Stomach smooth muscle (tissue), 2 donors: ENCODE data around the gene CA5A.

Experiments used
- H3K27ac ChIP-seq: one replicate; pipeline ENCODE4 v1.7.0; 2013; ENCODE audit warnings: mild to moderate bottlenecking, low read length, inconsistent platforms
- H3K27me3 ChIP-seq, 2 donors: one replicate each; pipeline ENCODE4 v1.7.0; 2013; ENCODE audit warnings: low read length in 2 of 2; ENCODE audit not compliant: insufficient read depth in 2 of 2, control insufficient read depth in 1 of 2
- H3K36me3 ChIP-seq, 2 donors: one replicate each; pipeline ENCODE4 v1.7.0; 2013; ENCODE audit warnings: low read length in 2 of 2; ENCODE audit not compliant: control insufficient read depth in 2 of 2, insufficient read depth in 2 of 2
- H3K4me1 ChIP-seq: one replicate; pipeline ENCODE4 v1.7.0; 2013; ENCODE audit warnings: low read length; ENCODE audit not compliant: control insufficient read depth, insufficient read depth
- H3K4me3 ChIP-seq, 2 donors: one replicate each; pipeline ENCODE4 v1.7.0; 2013; ENCODE audit warnings: low read length in 2 of 2
- H3K9ac ChIP-seq, 2 donors: one replicate each; pipeline ENCODE4 v1.7.0; 2013; ENCODE audit warnings: low read length in 2 of 2, mild to moderate bottlenecking in 1 of 2
- H3K9me3 ChIP-seq, 2 donors: one replicate each; pipeline ENCODE4 v1.7.0; 2013; ENCODE audit warnings: low read length in 2 of 2; ENCODE audit not compliant: control insufficient read depth in 2 of 2
- donor health status: healthy.
- donor health status: Pancreatic carcinoma.

Gene CA5A

GRCh38 chr16:87963400-87963799 is 27.1 kb upstream of the CA5A start:
- Histone ChIP-seq H3K27me3 (no peaks in the 10 kb centered on the region), H3K27ac (no peak overlapping the region), H3K4me1 (peaks cover 15% of the 10 kb centered on the region), H3K9me3 (no peaks in the 10 kb centered on the region), H3K4me3 (no peak overlapping the region), H3K36me3 (no peaks in the 10 kb centered on the region), H3K9ac (no peak overlapping the region)

DNA sequence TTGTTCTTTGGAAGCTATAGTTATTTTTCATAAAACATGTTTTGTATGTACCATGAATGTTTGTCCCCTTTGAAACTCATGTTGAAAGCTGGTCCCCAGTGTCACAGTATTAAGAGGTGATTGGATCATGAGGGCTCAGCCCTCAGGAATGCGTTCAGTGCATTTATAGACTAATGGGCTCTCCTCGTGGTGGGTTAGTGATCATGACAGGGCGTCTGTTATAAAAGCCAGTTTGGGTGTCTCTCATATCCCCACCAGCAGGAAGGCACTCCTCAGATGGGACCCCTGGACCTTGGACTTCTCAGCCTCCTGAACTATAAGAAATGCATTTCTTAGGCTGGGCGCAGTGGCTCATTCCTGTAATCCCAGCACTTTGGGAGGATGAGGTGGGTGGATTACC is 25.3 kb upstream of the CA5A start:
- Histone ChIP-seq H3K4me3 (no peak overlapping the region), H3K27me3 (no peaks in the 10 kb centered on the region), H3K9me3 (no peaks in the 10 kb centered on the region), H3K9ac (no peak overlapping the region), H3K4me1 (peaks cover 17% of the 10 kb centered on the region), H3K36me3 (peaks cover 0 to 3% of the 10 kb centered on the region in 2 donors), H3K27ac (no peak overlapping the region)

GRCh38 chr16:87960852-87961251 is 24.5 kb upstream of the CA5A start:
- no peak overlapping the region for H3K9ac ChIP-seq
- no peak overlapping the region for H3K4me3 ChIP-seq
- H3K36me3 ChIP-seq: peaks cover 0 to 3% of the 10 kb centered on the region in 2 donors
- no peaks in the 10 kb centered on the region for H3K27me3 ChIP-seq
- peaks cover 15% of the 10 kb centered on the region for H3K4me1 ChIP-seq
- no peak overlapping the region for H3K27ac ChIP-seq
- H3K9me3 ChIP-seq: no peaks in the 10 kb centered on the region

- no peak overlapping the region for H3K4me3 ChIP-seq
- no peaks in the 10 kb centered on the region for H3K27me3 ChIP-seq
- H3K27ac ChIP-seq: no peak overlapping the region
- no peak overlapping the region for H3K9ac ChIP-seq
- H3K4me1 ChIP-seq: peaks cover 17% of the 10 kb centered on the region
- H3K36me3 ChIP-seq: peaks cover 0 to 6% of the 10 kb centered on the region in 2 donors
- H3K9me3 ChIP-seq: no peaks in the 10 kb centered on the region
These were observed 24.0 kb upstream of the CA5A start for GRCh38 chr16:87960296-87960695.

DNA sequence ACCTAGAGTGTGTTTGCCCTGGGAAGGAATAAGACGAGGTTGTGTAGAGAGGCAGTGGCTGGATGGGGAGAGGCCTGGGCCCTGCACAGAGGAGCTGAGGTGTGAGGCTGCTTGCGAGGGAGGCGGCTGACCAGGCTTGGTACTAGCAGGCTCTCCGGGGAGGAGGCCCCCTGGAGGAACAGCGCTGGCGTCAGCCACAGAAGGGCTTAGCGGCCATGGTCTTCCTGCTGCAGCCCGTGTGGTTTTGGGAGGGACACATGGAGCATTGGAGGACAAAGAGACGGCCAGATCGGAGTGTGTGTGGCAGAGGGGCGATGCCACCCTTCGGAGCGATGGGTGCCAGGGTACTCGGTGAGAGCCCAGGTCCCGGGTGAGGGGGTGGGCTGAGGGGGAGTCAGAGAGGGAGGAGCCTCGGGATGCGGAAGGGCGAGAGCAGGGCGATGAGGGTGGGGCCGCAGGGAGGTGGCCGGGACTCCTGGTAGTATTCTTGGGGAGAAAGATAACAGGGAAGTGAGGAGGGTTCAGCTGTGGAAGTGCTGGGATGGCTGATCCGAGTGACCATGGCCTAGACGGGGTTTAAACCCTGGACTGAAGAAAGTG is 23.2 kb upstream of the CA5A start:
- Histone ChIP-seq H3K4me1 (peaks cover 23% of the 10 kb centered on the region), H3K9ac (no peak overlapping the region), H3K36me3 (peaks cover 0 to 6% of the 10 kb centered on the region in 2 donors), H3K4me3 (no peak overlapping the region), H3K27me3 (no peaks in the 10 kb centered on the region), H3K27ac (no peak overlapping the region), H3K9me3 (no peaks in the 10 kb centered on the region)

DNA sequence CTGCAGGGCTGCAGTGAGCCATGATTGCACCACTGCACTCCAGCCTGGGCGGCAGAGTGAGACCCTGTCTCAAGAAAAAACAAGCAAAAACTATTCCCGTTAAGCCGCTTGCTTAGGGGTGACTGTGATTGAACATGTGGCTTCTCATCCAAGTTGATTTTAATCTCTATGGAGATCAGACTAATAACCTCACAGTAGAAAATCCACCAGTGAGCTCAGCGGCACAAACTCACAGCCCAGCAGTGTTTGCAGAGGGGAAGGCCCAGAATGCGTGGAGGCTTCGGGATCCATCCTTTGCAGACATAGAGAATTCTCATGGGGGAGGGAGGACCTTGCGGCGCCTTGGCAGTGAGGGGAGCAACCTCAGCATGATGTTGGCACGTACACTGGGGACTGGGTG is 22.3 kb upstream of the CA5A start:
- peaks cover 29% of the 10 kb centered on the region for H3K4me1 ChIP-seq
- H3K9me3 ChIP-seq: no peaks in the 10 kb centered on the region

DNA sequence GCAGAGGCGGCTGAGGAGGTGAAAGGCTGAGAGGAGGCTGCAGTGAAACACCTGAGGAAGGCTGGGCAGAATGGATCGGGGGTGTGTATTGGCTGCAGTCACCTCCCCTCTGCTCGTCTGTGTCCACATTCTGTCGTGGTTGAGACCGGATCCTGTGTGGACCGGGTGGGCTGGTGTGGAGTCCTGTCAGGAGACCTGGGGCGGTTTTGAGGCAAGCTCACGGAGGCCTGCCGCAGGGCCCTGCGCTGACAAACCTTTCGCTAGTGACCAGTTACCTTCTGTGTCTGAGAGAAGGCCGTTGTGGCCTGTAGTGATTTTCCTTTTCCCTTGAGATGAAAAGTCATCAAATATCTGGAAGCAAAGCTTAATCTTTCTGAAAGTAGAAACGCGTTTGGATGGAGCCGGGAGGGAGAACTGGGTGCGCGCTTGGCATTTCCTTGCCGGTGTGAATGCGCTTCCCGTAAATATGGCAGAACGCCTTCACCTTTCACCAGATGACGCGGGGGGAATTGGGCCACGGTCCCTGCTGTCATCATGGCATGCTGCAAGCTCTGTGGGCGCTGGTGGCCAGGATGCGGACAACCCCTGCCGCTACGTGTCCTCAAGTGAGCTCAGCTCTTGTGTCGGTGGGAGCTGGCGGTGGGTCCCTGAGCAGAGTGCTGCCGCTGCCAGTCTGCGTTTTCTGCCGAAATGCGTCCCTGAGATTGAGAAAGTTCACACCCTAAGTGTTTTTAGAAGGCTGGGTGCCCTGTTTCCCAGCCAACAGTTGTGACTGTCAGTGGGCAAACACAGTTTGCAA is 21.2 kb upstream of the CA5A start:
- peaks cover 31% of the 10 kb centered on the region for H3K4me1 ChIP-seq
- no peaks in the 10 kb centered on the region for H3K27me3 ChIP-seq
- H3K27ac ChIP-seq: no peak overlapping the region
- no peak overlapping the region for H3K9ac ChIP-seq
- H3K9me3 ChIP-seq: no peaks in the 10 kb centered on the region
- H3K36me3 ChIP-seq: peaks cover 0 to 11% of the 10 kb centered on the region in 2 donors
- peak overlapping the region in 1 of 2 donors; percentile 8 for H3K4me3 ChIP-seq

More for the DNA sequence above, 22.3 kb upstream of the CA5A start:
- H3K36me3 ChIP-seq: peaks cover 0 to 8% of the 10 kb centered on the region in 2 donors
- no peak overlapping the region for H3K27ac ChIP-seq
- H3K27me3 ChIP-seq: no peaks in the 10 kb centered on the region
- no peak overlapping the region for H3K4me3 ChIP-seq
- H3K9ac ChIP-seq: no peak overlapping the region

- H3K4me3 ChIP-seq: peak overlapping the region in 1 of 2 donors; percentile 44
- no peaks in the 10 kb centered on the region for H3K9me3 ChIP-seq
- peaks cover 0 to 11% of the 10 kb centered on the region in 2 donors for H3K36me3 ChIP-seq
- H3K9ac ChIP-seq: no peak overlapping the region
- H3K4me1 ChIP-seq: peaks cover 39% of the 10 kb centered on the region
- H3K27me3 ChIP-seq: no peaks in the 10 kb centered on the region
- H3K27ac ChIP-seq: no peak overlapping the region
These were observed 20.3 kb upstream of the CA5A start for GRCh38 chr16:87956365-87957231.

DNA sequence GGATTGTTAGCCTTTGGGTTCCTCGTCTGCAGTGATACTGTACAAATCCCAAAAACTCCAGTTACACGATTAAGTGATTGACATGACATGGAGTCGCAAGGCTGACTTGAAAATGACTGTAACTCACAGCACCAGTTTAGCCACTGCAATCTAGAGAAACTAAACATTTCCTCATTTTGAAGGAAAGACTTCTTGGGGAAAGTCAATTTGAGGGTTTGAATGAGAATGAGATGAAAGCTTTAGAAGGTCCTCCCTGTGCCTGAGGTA is 19.7 kb upstream of the CA5A start:
- H3K27me3 ChIP-seq: no peaks in the 10 kb centered on the region
- H3K4me1 ChIP-seq: peaks cover 39% of the 10 kb centered on the region
- no peak overlapping the region for H3K4me3 ChIP-seq
- peak overlapping the region in 1 of 2 donors; percentile 36 for H3K9ac ChIP-seq
- no peaks in the 10 kb centered on the region for H3K9me3 ChIP-seq
- peaks cover 0 to 11% of the 10 kb centered on the region in 2 donors for H3K36me3 ChIP-seq
- no peak overlapping the region for H3K27ac ChIP-seq

- no peak overlapping the region for H3K27ac ChIP-seq
- peaks cover 39% of the 10 kb centered on the region for H3K4me1 ChIP-seq
These were observed 19.2 kb upstream of the CA5A start for GRCh38 chr16:87955302-87956097.

More at GRCh38 chr16:87955302-87956097, 19.2 kb upstream of the CA5A start:
- Histone ChIP-seq H3K4me3 (no peak overlapping the region), H3K36me3 (peaks cover 0 to 11% of the 10 kb centered on the region in 2 donors), H3K27me3 (no peaks in the 10 kb centered on the region), H3K9ac (peak overlapping the region in 1 of 2 donors; percentile 36), H3K9me3 (no peaks in the 10 kb centered on the region)
